GM20431 (cell line): ENCODE results near the gene ATRNL1.

Experiments used
- in situ Hi-C: fragments of 300-500 bp; cut with MseI, MboI; formaldehyde crosslinking; loops from one replicate; pipeline ENCODE4 v1.15.0; 2020; ENCODE audit warnings: low sequenced_read_pairs; ENCODE audit not compliant: unreplicated experiment

The ATRNL1 gene

DNA sequence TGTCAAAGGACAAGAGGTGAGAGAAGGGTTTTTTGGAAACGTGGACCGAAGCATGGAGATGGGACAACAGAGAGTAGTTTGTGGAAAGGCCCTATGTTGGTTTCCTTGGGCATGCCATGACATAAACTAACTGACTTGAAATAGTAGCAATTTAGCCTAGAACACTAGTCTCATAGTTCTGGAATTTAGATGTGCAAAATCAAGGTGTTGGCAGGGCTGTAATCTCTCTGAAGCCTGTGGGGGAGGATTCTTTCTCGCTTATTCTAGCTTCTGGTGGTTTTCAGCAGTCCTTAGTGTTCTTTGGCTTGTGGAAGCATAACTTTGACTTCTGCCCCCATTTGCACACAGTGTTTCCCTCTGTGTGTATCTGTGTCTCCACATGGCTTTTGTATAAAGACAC, 896.5 kb downstream of the ATRNL1 start:
- in situ Hi-C loops, result no loop called here

GRCh38 chr10:115992236-115992986, 899.2 kb downstream of the ATRNL1 start:
- in situ Hi-C loops, result no loop called here

DNA sequence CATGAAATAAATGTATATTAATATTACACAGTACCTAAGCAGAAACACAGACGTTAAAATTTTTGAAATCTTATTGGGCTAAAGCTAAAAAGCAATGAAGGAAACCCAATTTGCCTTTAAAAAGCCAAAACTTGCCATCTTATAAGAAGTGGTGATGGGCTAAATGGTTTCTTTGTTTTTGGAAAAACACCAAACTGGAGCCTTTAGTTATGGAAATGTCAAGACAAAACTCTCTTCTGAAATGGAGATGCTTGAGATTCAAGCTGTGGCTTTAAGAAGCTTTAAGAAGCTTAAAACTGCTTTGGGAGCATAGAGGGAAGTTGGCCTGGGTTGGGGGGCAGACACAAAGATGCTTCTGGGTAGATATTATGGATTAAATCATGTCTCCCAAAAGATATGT, 902.9 kb downstream of the ATRNL1 start:
- in situ Hi-C loops, result no loop called here

DNA sequence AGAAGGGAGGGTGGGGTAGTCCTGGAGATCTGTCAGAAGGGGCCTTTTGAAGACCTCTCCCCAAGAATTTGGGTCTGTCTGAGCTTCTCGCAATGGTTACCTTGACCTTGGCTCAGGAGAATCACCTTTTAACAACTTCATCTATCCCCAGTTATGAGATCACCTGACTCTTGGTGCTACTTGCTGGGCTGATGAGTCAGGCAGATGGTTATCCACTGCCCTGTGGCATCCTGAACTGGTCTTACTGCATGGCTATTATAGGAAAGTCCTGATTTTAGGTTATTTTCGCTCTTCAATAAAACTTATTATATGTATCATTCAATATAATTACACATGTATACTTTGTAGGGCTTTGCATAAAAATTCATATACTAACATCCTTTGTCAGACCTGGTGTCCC, 905.1 kb downstream of the ATRNL1 start:
- in situ Hi-C loops, result no loop called here
